DND-41 (cell line): ENCODE measurements around the gene TLR4.

Experiments used
- CTCF ChIP-seq: IDR thresholded peaks from 2 replicates; pipeline ENCODE4 v1.5.1; 2012; ENCODE audit warnings: borderline replicate concordance, low read length, moderate library complexity, mild to moderate bottlenecking; ENCODE audit not compliant: poor library complexity, severe bottlenecking; ENCODE audit errors: extremely low read depth
- EZH2 ChIP-seq: IDR thresholded peaks from 3 replicates; pipeline ENCODE4 v1.6.1; 2012; ENCODE audit warnings: borderline replicate concordance, low read depth, mild to moderate bottlenecking, moderate library complexity, low read length, inconsistent platforms; ENCODE audit not compliant: severe bottlenecking

GRCh38 chr9:117745598-117745997 lies 41.4 kb downstream of the TLR4 start:
- TF ChIP-seq CTCF (no peak), EZH2 (no peak)
